ENCODE measurements around the gene PELI3.
"Not testable (repeated sequence)": the region's sequence is repeated elsewhere in the genome, so short reads cannot be mapped to it uniquely, and the experiment has no call there.

- TF ChIP-seq CTCF (IDR thresholded peaks at IDR 0.05); POLR2A (IDR thresholded peaks at IDR 0.05); POLR2AphosphoS5 (IDR thresholded peaks at IDR 0.05; ENCODE audit: insufficient read depth in 1 of 2, low read depth in 1 of 2): not testable (repeated sequence)
Observed at GRCh38 chr11:66431287-66431686, 35.4 kb upstream of the PELI3 start.

Measured in vagina (tissue), 2 donors.